Measurements from ENCODE around the gene AADAC. TPM values are rescaled to one million over a fixed set of nuclear protein-coding genes. Genes with fewer than 3 reads are reported as not detected.

The AADAC gene
- total RNA-seq, 2 donors from 2014 or later = not detected

- Histone ChIP-seq H3K27me3 (replicated peaks; ENCODE audit: insufficient read depth) (no peaks in the 10 kb centered on the region), H3K36me3 (no peaks in the 10 kb centered on the region), H3K4me3 (no peak overlapping the region), H3K9me3 (no peaks in the 10 kb centered on the region), H3K4me1 (ENCODE audit: control insufficient read depth in 1 of 2, low read depth in 2 of 2) (peaks cover 8 to 11% of the 10 kb centered on the region in 2 donors), H3K27ac (no peak overlapping the region)
- no peak for DNase-seq (ENCODE audit: low spot score)
- ATAC-seq (ENCODE audit: insufficient number of reproducible peaks, low FRiP score, low read depth) = no peak
- TF ChIP-seq CTCF (IDR thresholded peaks at IDR 0.05) = no peak
These were observed 49.7 kb downstream of the AADAC start for GRCh38 chr3:151863611-151864010.

- peaks cover 8 to 11% of the 10 kb centered on the region in 2 donors for H3K4me1 ChIP-seq (ENCODE audit: control insufficient read depth in 1 of 2, low read depth in 2 of 2)
- DNase-seq (ENCODE audit: low spot score) = no peak
- no peak overlapping the region for H3K4me3 ChIP-seq
- H3K27me3 ChIP-seq (replicated peaks; ENCODE audit: insufficient read depth) = no peaks in the 10 kb centered on the region
- no peaks in the 10 kb centered on the region for H3K36me3 ChIP-seq
- H3K9me3 ChIP-seq = no peaks in the 10 kb centered on the region
- TF ChIP-seq CTCF (IDR thresholded peaks at IDR 0.05) = no peak
- H3K27ac ChIP-seq = no peak overlapping the region
- ATAC-seq (ENCODE audit: insufficient number of reproducible peaks, low FRiP score, low read depth) = no peak
These were observed 50.6 kb downstream of the AADAC start for GRCh38 chr3:151864423-151865101.

GRCh38 chr3:151866711-151867410 is 52.9 kb downstream of the AADAC start:
- Histone ChIP-seq H3K4me1 (ENCODE audit: control insufficient read depth in 1 of 2, low read depth in 2 of 2) (peaks cover 8 to 18% of the 10 kb centered on the region in 2 donors), H3K27ac (peak overlapping the region in 1 of 2 donors; percentile 3), H3K9me3 (no peaks in the 10 kb centered on the region), H3K4me3 (no peak overlapping the region), H3K36me3 (no peaks in the 10 kb centered on the region), H3K27me3 (replicated peaks; ENCODE audit: insufficient read depth) (no peaks in the 10 kb centered on the region)
- DNase-seq (ENCODE audit: low spot score) (no peak), ATAC-seq (ENCODE audit: insufficient number of reproducible peaks, low FRiP score, low read depth) (no peak)
- no peak for TF ChIP-seq CTCF (IDR thresholded peaks at IDR 0.05)

GRCh38 chr3:151867666-151868065 is 53.8 kb downstream of the AADAC start:
- no peaks in the 10 kb centered on the region for H3K9me3 ChIP-seq
- H3K27ac ChIP-seq = no peak overlapping the region
- H3K4me3 ChIP-seq = no peak overlapping the region
- ATAC-seq (ENCODE audit: insufficient number of reproducible peaks, low FRiP score, low read depth) (no peak), DNase-seq (ENCODE audit: low spot score) (no peak)
- H3K4me1 ChIP-seq (ENCODE audit: control insufficient read depth in 1 of 2, low read depth in 2 of 2) = peaks cover 12 to 18% of the 10 kb centered on the region in 2 donors
- H3K27me3 ChIP-seq (replicated peaks; ENCODE audit: insufficient read depth) = no peaks in the 10 kb centered on the region
- no peak for TF ChIP-seq CTCF (IDR thresholded peaks at IDR 0.05)
- H3K36me3 ChIP-seq = no peaks in the 10 kb centered on the region

GRCh38 chr3:151869181-151869580 is 55.3 kb downstream of the AADAC start:
- Histone ChIP-seq H3K36me3 (no peaks in the 10 kb centered on the region), H3K4me1 (ENCODE audit: control insufficient read depth in 1 of 2, low read depth in 2 of 2) (peaks cover 12 to 13% of the 10 kb centered on the region in 2 donors), H3K27me3 (replicated peaks; ENCODE audit: insufficient read depth) (no peaks in the 10 kb centered on the region), H3K9me3 (no peaks in the 10 kb centered on the region), H3K4me3 (no peak overlapping the region), H3K27ac (no peak overlapping the region)
- TF ChIP-seq CTCF (IDR thresholded peaks at IDR 0.05) = no peak
- no peak for DNase-seq (ENCODE audit: low spot score)
- no peak for ATAC-seq (ENCODE audit: insufficient number of reproducible peaks, low FRiP score, low read depth)

All from thoracic aorta (tissue), 2 donors.